ENCODE data around the gene COMT. TPM values are rescaled to one million over a fixed set of nuclear protein-coding genes. Genes with fewer than 3 reads are reported as not detected.

Gene COMT
- total and polyA plus RNA-seq, 2 of the 4 experiments (the other 2 are of a cell fraction), result 202 to 347 TPM

DNA sequence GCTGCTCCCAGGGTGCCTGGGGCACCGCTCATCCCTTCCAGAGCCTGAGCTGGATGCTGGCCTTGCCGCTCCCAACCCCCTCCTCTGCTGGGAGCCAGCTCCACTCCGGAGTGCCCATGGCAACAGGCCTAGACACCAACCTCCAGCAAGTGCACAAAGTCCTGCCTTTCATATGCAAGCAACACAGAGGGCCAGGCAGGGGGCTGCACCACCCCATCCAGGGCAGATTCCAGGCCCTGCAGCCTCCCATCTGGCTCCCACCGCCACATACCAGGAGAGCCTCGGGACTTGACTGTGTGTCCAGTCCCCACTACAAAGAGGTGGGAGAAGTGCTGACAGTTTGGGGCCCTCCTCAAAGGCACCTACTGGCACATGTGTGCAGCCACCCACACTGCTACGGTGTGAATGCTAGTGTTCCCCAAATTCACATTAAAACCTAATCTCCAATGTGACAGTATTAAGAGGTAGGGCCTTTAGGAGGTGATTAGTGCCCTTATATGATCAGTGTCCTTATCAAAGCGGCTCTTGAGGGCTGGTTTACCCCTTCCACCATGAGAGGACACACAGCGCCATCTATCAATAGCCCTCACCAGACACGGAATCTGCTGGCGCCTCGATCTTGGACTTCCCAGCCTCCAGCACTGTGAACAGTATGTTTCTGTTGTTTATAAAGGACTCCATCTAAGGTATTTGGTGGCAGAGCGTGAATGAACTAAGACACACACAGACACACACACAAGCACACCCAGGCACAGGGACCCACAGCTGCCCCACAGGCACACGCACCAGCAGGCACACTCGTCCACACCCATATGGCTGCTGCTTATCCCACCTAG is 58.9 kb downstream of the COMT start:
- no peak overlapping the region for H2AK5ac ChIP-seq (ENCODE audit: low read depth, low read length)
- ChIA-PET POLR2A (ENCODE audit: unreplicated experiment) (no interaction called here), CTCF (no interaction called here)
- H2BK15ac ChIP-seq (ENCODE audit: low read depth, low read length), result no peak overlapping the region
- no peak overlapping the region for H3K4me3 ChIP-seq (ENCODE audit: insufficient read depth, low read depth, low read length)
- no peak overlapping the region for H2BK5ac ChIP-seq (ENCODE audit: low read depth, low read length, poor library complexity, severe bottlenecking)
- no peak overlapping the region for H3K14ac ChIP-seq (replicated peaks; ENCODE audit: low read depth, low read length)
- H2BK20ac ChIP-seq (ENCODE audit: low read depth, low read length), result no peak overlapping the region
- no TSS peak for BruUV-seq (replicated peaks)
- H3K56ac ChIP-seq (ENCODE audit: extremely low read depth, insufficient read depth, low read length), result no peak overlapping the region
- H3K23ac ChIP-seq (ENCODE audit: low read depth, low read length), result no peak overlapping the region
- no peak overlapping the region for H4K8ac ChIP-seq (ENCODE audit: low read depth in 2 of 2, low read length in 2 of 2)
- H3K4me1 ChIP-seq (ENCODE audit: control insufficient read depth, insufficient read depth, low read length), result peaks cover 14% of the 10 kb centered on the region
- WGBS, 2 experiments (ENCODE audit: extremely low coverage in 2 of 2, insufficient read length in 1 of 2), result 86% methylated on average over 1 of the region's 14 CpGs; no CpG with 5 or more reads in 1 of the 2 experiments
- H2AFZ ChIP-seq (replicated peaks; ENCODE audit: low read length, poor library complexity), result no peak overlapping the region
- in situ Hi-C loops (cut with MboI; ENCODE audit: low sequenced_read_pairs), result no loop called here
- H3K4me2 ChIP-seq (ENCODE audit: low read depth, low read length), result no peak overlapping the region
- no peak overlapping the region for H3K9ac ChIP-seq (ENCODE audit: low read depth, low read length)
- no peaks in the 10 kb centered on the region for H4K20me1 ChIP-seq (ENCODE audit: insufficient read depth, low read length)
- H3K27ac ChIP-seq (ENCODE audit: insufficient read depth, low read length), result no peak overlapping the region
- H3K4ac ChIP-seq (ENCODE audit: low read depth, low read length), result no peak overlapping the region
- dilution Hi-C loops (cut with HindIII; ENCODE audit: low sequenced_read_pairs, unreplicated experiment), result no loop called here
- H2AK9ac ChIP-seq (replicated peaks; ENCODE audit: low read depth, low read length, poor library complexity), result no peak overlapping the region
- intact Hi-C loops (cut with micrococcal nuclease), result no loop called here
- no peak overlapping the region for H3K18ac ChIP-seq (ENCODE audit: low read depth, low read length)
- peaks cover 2% of the 10 kb centered on the region; the same call in 1 of the 2 replicates for H3K27me3 ChIP-seq (ENCODE audit: control insufficient read depth, insufficient read depth, low read length)
- no peaks in the 10 kb centered on the region for H3K9me1 ChIP-seq (ENCODE audit: insufficient read depth, low read length)
- no peak for DNase-seq
- no peak overlapping the region for H2BK120ac ChIP-seq (ENCODE audit: low read depth, low read length)
- H3K36me3 ChIP-seq (ENCODE audit: control insufficient read depth, insufficient read depth, low read length), result no peaks in the 10 kb centered on the region
- no peak for ATAC-seq (ENCODE audit: low read depth)
- no peak overlapping the region for H4K5ac ChIP-seq (ENCODE audit: low read depth, low read length)
- peaks cover 1% of the 10 kb centered on the region; the same call in 1 of the 2 replicates for H3K9me3 ChIP-seq (ENCODE audit: control insufficient read depth, insufficient read depth, low read length)
- TF ChIP-seq, protein P1, sequence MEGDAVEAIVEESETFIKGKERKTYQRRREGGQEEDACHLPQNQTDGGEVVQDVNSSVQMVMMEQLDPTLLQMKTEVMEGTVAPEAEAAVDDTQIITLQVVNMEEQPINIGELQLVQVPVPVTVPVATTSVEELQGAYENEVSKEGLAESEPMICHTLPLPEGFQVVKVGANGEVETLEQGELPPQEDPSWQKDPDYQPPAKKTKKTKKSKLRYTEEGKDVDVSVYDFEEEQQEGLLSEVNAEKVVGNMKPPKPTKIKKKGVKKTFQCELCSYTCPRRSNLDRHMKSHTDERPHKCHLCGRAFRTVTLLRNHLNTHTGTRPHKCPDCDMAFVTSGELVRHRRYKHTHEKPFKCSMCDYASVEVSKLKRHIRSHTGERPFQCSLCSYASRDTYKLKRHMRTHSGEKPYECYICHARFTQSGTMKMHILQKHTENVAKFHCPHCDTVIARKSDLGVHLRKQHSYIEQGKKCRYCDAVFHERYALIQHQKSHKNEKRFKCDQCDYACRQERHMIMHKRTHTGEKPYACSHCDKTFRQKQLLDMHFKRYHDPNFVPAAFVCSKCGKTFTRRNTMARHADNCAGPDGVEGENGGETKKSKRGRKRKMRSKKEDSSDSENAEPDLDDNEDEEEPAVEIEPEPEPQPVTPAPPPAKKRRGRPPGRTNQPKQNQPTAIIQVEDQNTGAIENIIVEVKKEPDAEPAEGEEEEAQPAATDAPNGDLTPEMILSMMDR (conservative IDR thresholded peaks at IDR 0.05; ENCODE audit: low read depth, low read length), result no peak
- no peak for TF ChIP-seq MXI1 (IDR thresholded peaks at IDR 0.05; ENCODE audit: borderline replicate concordance, low read depth, low read length)
- no peak for TF ChIP-seq FOS (IDR thresholded peaks at IDR 0.05; ENCODE audit: low read depth, low read length)
- TF ChIP-seq SMC3 (IDR thresholded peaks at IDR 0.05; ENCODE audit: low read depth, low read length), result no peak
- no peak for TF ChIP-seq RFX5 (IDR thresholded peaks at IDR 0.05; ENCODE audit: low read depth, low read length)
- no peak for TF ChIP-seq BHLHE40 (IDR thresholded peaks at IDR 0.05; ENCODE audit: low read depth, low read length)
- TF ChIP-seq, protein P2, sequence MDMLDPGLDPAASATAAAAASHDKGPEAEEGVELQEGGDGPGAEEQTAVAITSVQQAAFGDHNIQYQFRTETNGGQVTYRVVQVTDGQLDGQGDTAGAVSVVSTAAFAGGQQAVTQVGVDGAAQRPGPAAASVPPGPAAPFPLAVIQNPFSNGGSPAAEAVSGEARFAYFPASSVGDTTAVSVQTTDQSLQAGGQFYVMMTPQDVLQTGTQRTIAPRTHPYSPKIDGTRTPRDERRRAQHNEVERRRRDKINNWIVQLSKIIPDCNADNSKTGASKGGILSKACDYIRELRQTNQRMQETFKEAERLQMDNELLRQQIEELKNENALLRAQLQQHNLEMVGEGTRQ (IDR thresholded peaks at IDR 0.05; ENCODE audit: low read depth, low read length), result no peak
- H4K91ac ChIP-seq (ENCODE audit: insufficient read depth, low read depth, low read length), result no peak overlapping the region
- no peaks in the 10 kb centered on the region for H3K79me1 ChIP-seq (ENCODE audit: low read depth in 1 of 2, low read length in 2 of 2)
